Right lobe of liver (tissue), 4 donors: ENCODE results near the gene MYO7B.

ENCODE experiments used
- POLR2A ChIP-seq: fragments of 450-650 bp; IDR thresholded peaks from one replicate; pipeline ENCODE4 v1.6.1; 2017; ENCODE audit warnings: antibody characterized with exemption, mild to moderate bottlenecking
- TF ChIP-seq, protein P1 (sequence below), 4 donors: fragments of 200-600 bp in 3 of 4; fragments of 450-650 bp in 1 of 4; IDR thresholded peaks; one replicate each; pipeline versions ENCODE4 v1.5.1 to v1.8.0; 2016 to 2022; ENCODE audit warnings: antibody characterized with exemption in 4 of 4, mild to moderate bottlenecking in 2 of 4
- donor health status: DM: no; HTN: no; CAD: no.
- donor health status: DM: no; HTN: no; CAD: no.
- donor health status: DM: no; HTN: yes; CAD: no.

DNA sequence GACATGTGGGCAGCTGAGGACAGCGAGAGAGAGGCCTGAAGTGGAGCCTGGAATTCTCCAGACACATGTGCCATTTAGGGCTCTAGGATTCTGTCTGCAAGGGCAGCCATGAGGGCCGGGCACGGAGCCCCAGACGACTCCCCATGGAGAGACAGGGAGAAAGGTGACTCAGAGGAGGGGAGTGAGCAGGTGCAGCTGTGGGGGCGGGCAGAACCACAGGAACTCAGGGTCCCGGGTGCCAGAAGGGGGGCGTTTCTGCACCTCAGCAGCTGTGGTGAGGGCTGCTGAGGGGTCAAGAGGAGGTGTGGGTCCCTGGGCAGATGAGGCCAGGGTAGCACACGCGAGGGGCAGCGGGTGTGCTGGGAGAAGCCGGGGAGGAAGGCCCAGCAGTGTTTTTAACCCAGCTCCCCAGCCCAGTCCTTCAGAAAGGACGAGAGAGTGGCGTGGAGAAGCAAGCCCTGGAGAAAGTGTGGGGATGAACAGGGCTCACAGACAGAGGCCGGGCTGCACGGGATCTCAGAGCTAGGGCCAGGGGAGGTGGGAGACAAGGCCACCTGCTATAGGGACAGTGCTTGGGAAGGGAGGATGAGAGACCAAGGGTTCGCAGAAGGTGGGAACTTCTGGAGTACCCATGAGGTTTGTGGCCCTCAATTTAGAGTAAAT, 118.1 kb downstream of the MYO7B start:
- TF ChIP-seq, protein P1, sequence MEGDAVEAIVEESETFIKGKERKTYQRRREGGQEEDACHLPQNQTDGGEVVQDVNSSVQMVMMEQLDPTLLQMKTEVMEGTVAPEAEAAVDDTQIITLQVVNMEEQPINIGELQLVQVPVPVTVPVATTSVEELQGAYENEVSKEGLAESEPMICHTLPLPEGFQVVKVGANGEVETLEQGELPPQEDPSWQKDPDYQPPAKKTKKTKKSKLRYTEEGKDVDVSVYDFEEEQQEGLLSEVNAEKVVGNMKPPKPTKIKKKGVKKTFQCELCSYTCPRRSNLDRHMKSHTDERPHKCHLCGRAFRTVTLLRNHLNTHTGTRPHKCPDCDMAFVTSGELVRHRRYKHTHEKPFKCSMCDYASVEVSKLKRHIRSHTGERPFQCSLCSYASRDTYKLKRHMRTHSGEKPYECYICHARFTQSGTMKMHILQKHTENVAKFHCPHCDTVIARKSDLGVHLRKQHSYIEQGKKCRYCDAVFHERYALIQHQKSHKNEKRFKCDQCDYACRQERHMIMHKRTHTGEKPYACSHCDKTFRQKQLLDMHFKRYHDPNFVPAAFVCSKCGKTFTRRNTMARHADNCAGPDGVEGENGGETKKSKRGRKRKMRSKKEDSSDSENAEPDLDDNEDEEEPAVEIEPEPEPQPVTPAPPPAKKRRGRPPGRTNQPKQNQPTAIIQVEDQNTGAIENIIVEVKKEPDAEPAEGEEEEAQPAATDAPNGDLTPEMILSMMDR (IDR thresholded peaks at IDR 0.05): no peak
- no peak for TF ChIP-seq POLR2A
